HG02588 (cell line): Measurements from ENCODE around the gene PAPSS2.

Source experiments
- ATAC-seq: cut with Tn5 transposase; IDR thresholded peaks from one replicate; pipeline ENCODE4 v1.9.1; 2021; ENCODE audit warnings: mild to moderate bottlenecking, moderate library complexity; ENCODE audit not compliant: unreplicated experiment

Gene PAPSS2

GRCh38 chr10:87771871-87772500 is 112.3 kb downstream of the PAPSS2 start:
- ATAC-seq, result no peak

- ATAC-seq, result no peak
Measured at GRCh38 chr10:87775766-87776165, 116.1 kb downstream of the PAPSS2 start.

GRCh38 chr10:87776328-87776727 is 116.7 kb downstream of the PAPSS2 start:
- ATAC-seq, result no peak

GRCh38 chr10:87781545-87781944 is 121.9 kb downstream of the PAPSS2 start:
- ATAC-seq, result no peak

GRCh38 chr10:87782721-87783120 is 123.0 kb downstream of the PAPSS2 start:
- no peak for ATAC-seq

- ATAC-seq, result no peak
Measured at GRCh38 chr10:87786421-87786820, 126.7 kb downstream of the PAPSS2 start.

- ATAC-seq, result no peak
Measured at GRCh38 chr10:87790185-87790584, 130.5 kb downstream of the PAPSS2 start.

- no peak for ATAC-seq
Measured at GRCh38 chr10:87794285-87794684, 134.6 kb downstream of the PAPSS2 start.
